ENCODE measurements around the gene MYOZ3.

MYOZ3 gene

DNA sequence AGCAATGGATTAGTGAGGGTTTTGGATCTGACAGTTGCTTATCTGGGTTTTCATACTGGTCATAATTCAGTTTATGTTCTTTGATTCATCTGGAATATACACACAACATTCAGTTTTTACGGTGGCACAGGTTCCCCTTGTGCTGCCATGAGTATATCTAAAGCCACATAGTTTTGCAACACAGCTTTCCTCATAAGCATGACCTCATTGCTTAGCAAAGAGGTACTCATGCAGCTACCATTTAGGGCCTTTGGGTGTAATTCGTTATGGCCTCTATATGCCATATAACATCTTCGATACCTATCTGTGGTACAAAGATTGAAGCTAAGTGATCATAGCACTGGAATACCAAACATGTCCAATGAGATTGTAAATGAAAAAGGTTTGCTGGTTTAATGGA lies 42.7 kb downstream of the MYOZ3 start:
- DNase-seq (ENCODE audit: low spot score): no peak

DNA sequence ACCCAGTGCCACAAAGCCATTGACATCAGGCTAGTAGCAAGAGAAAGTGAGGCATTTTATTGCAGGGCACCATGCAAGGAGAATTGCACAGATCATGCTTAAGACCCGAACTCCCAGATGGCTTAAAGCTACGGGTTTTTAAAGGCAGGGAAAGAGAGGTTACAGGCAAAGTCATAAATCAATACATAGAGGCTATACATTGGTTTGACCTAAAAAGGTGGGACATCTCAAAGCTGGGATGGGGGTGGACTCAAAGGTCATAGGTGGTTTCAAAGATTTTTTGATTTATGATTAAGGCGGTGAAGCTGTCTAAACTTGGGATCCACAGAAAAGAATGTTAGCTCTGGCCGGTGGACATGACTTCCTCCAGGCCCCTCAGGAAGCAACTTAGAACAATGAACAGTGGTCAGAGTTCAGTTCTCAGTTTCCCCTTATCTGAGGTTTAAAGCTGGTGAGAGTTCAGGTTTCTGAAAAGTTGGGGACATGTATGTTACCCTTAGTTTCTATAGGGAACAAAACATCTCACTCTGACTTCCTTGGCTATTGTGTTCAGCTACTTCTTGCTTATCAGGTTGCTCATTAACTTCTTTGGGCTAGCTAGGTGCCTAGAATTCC lies 45.8 kb downstream of the MYOZ3 start:
- no peak for DNase-seq (ENCODE audit: low spot score)

DNA sequence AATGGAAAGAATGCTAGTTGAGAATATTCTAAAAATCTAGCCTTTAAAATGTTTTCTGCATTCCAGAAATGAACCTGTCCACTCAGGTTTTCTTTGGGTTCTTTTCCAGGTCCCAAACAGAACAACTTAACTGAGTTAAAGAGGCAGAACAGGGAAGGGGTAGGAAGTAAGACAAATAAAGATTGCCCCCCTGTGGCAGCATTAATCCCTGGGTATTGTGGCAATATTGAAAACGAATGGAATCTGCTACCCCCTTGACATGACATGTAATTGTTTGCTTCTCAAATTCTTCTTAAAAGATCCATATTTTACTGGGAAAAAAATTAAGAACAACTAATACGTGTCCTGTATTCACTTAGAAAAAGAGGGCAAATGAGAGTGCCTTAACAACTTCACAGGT lies 49.1 kb downstream of the MYOZ3 start:
- DNase-seq (ENCODE audit: low spot score): no peak

- DNase-seq (ENCODE audit: low spot score): no peak
Measured at GRCh38 chr5:150723845-150724244, 62.8 kb downstream of the MYOZ3 start.
